K562 (cell line): ENCODE measurements around the gene LRP2. TPM values are rescaled to one million over a fixed set of nuclear protein-coding genes. Genes with fewer than 3 reads are reported as not detected.

Source experiments
- BACH1 ChIP-seq: fragments of 200-800 bp; sonication (Bioruptor generic); IDR thresholded peaks from 2 replicates; pipeline ENCODE4 v1.6.1; 2016; ENCODE audit warnings: missing genetic modification characterization, missing compliant biosample characterization
- FOXP1 ChIP-seq: sonication (generic); formaldehyde crosslinking; IDR thresholded peaks from 2 replicates; pipeline ENCODE4 v1.8.0; 2022; ENCODE audit warnings: mild to moderate bottlenecking, missing genetic modification reagents
- GABPB2 ChIP-seq: fragments of 250-450 bp; sonication (Bioruptor Pico); conservative IDR thresholded peaks from 2 replicates; pipeline ENCODE4 v1.5.1; 2021; ENCODE audit warnings: mild to moderate bottlenecking
- JUN ChIP-seq, 2 experiments: sonication (generic) in 1 of 2; formaldehyde crosslinking in 1 of 2; IDR thresholded peaks; 2 replicates each; pipeline versions ENCODE4 v1.6.1 to v1.8.0; 2012 to 2022; ENCODE audit warnings: borderline replicate concordance in 2 of 2, mild to moderate bottlenecking in 2 of 2, improper control_type of control experiment in 1 of 2, low read depth in 1 of 2, low read length in 1 of 2, missing genetic modification reagents in 1 of 2
- MAFG ChIP-seq: fragments of 450-650 bp; conservative IDR thresholded peaks from 2 replicates; pipeline ENCODE4 v1.6.1; 2016; ENCODE audit warnings: missing genetic modification characterization, missing compliant biosample characterization
- MITF ChIP-seq: IDR thresholded peaks from 2 replicates; pipeline ENCODE4 v1.6.1; 2014; ENCODE audit warnings: antibody characterized with exemption
- NKRF ChIP-seq: fragments of 450-650 bp; IDR thresholded peaks from 2 replicates; pipeline ENCODE4 v1.6.1; 2016; ENCODE audit warnings: borderline replicate concordance
- OTX1 ChIP-seq: fragments of 450-650 bp; formaldehyde crosslinking; IDR thresholded peaks from 2 replicates; pipeline ENCODE4 v1.4.0; 2022; ENCODE audit warnings: mild to moderate bottlenecking
- POU5F1 ChIP-seq: fragments of 150-350 bp; IDR thresholded peaks from 2 replicates; pipeline ENCODE4 v1.6.1; 2014; ENCODE audit warnings: borderline replicate concordance, low read length, low read depth, mild to moderate bottlenecking; ENCODE audit not compliant: partially characterized antibody
- RAD21 ChIP-seq, 2 experiments: fragments of 250-450 bp in 1 of 2; fragments of 450-650 bp in 1 of 2; sonication (Bioruptor Pico) in 1 of 2; formaldehyde crosslinking in 1 of 2; IDR thresholded peaks in 1 of 2; conservative IDR thresholded peaks in 1 of 2; 2 replicates each; pipeline versions ENCODE4 v1.4.0 to v1.8.0; 2020 to 2022; ENCODE audit warnings: mild to moderate bottlenecking in 2 of 2, moderate library complexity in 1 of 2
- RHOXF2B ChIP-seq: fragments of 250-450 bp; sonication (Bioruptor Pico); conservative IDR thresholded peaks from 2 replicates; pipeline ENCODE4 v1.5.1; 2021
- SIN3A ChIP-seq, 2 experiments: fragments of 150-350 bp in 1 of 2; IDR thresholded peaks; 2 replicates each; pipeline ENCODE4 v1.6.1; 2011 to 2016; ENCODE audit warnings: borderline replicate concordance in 2 of 2, low read depth in 2 of 2, low read length in 2 of 2, mild to moderate bottlenecking in 2 of 2, moderate library complexity in 2 of 2; ENCODE audit not compliant: control insufficient read depth in 1 of 2
- TFE3 ChIP-seq: fragments of 450-650 bp; formaldehyde crosslinking; IDR thresholded peaks from 2 replicates; pipeline ENCODE4 v1.4.0; 2020; ENCODE audit warnings: mild to moderate bottlenecking, mixed read lengths
- THAP12 ChIP-seq: fragments of 250-450 bp; sonication (Bioruptor Pico); IDR thresholded peaks from 2 replicates; pipeline ENCODE4 v1.9.0; 2021; ENCODE audit warnings: mild to moderate bottlenecking, inconsistent platforms
- ZBTB2 ChIP-seq: fragments of 450-650 bp; IDR thresholded peaks from 2 replicates; pipeline ENCODE4 v1.6.1; 2016; ENCODE audit warnings: antibody characterized with exemption
- polyA plus RNA-seq, 8 experiments: library from polyadenylated mRNA; depleted of rRNA in 4 of 8; stranded (reverse) in 5 of 8; unstranded in 3 of 8; fragments of >200 nt; fragmentation: Nextera tagmentation in 2 of 8; fragmentation: Illumina TruSeq in 1 of 8; extraction: Ambion mirVana in 2 of 8; extraction: Trizol in 1 of 8; gene quantifications; 2 replicates each; pipeline versions ENCODE4 v1.2.1 to v1.2.3, GENCODE V29; 2011 to 2014; ENCODE audit warnings: inconsistent platforms in 1 of 8, missing spikeins in 1 of 8
- total RNA-seq, 7 experiments: library from RNA; depleted of rRNA in 6 of 7; stranded (reverse); fragments of >200 nt in 6 of 7; fragmentation: Illumina TruSeq in 2 of 7; extraction: Trizol in 2 of 7; gene quantifications; 2 replicates each; pipeline versions ENCODE4 v1.2.1 to v1.2.3, GENCODE V29; 2011 to 2021; ENCODE audit warnings: low replicate concordance in 1 of 7

The LRP2 gene
- total and polyA plus RNA-seq, 9 of the 15 experiments (the other 6 are each of a cell fraction or from before 2014, with no cell fraction given), result 0.04 to 0.18 (median 0.11) TPM; not detected in 1

- TF ChIP-seq NKRF, result no peak
- no peak for TF ChIP-seq RHOXF2B
- TF ChIP-seq GABPB2 (CRISPR knock-in tag), result no peak
- TF ChIP-seq FOXP1, result no peak
- peak; percentile 92 for TF ChIP-seq MAFG (tag)
- TF ChIP-seq BACH1, result peak; percentile 81
- TF ChIP-seq OTX1 (CRISPR knock-in tag), result no peak
- TF ChIP-seq MITF, result no peak
- TF ChIP-seq POU5F1, result no peak
- TF ChIP-seq ZBTB2, result peak; percentile 63; the same call in 1 of the 2 replicates
- TF ChIP-seq JUN (IDR thresholded peaks at IDR 0.05; ENCODE audit: borderline replicate concordance, low read depth, low read length), result peak; percentile 47; the same call in 1 of the 2 replicates
- no peak for TF ChIP-seq JUN (CRISPR knock-in tag; IDR thresholded peaks at IDR 0.05; ENCODE audit: borderline replicate concordance)
- TF ChIP-seq TFE3 (CRISPR knock-in tag), result no peak
- TF ChIP-seq RAD21 (CRISPR knock-in tag; conservative IDR thresholded peaks at IDR 0.05 in 1 of 2, IDR thresholded peaks at IDR 0.05 in 1 of 2), result peak in 1 of 2 experiments; percentile 39; a peak in 1 of 4 replicates
- no peak for TF ChIP-seq SIN3A (IDR thresholded peaks at IDR 0.05; ENCODE audit: borderline replicate concordance in 2 of 2, control insufficient read depth in 1 of 2, low read depth in 2 of 2, low read length in 2 of 2)
- no peak for TF ChIP-seq THAP12 (CRISPR knock-in tag)
Observed at GRCh38 chr2:169129703-169130243, 232.6 kb downstream of the LRP2 start (continued).
